ENCODE data around the gene RACGAP1.
"Not testable (repeated sequence)": the region's sequence is repeated elsewhere in the genome, so short reads cannot be mapped to it uniquely, and the experiment has no call there.

Gene RACGAP1

GRCh38 chr12:50055831-50056638, 30.7 kb upstream of the RACGAP1 start:
- peak; percentile 73 for DNase-seq

GRCh38 chr12:50053583-50053982, 28.3 kb upstream of the RACGAP1 start:
- DNase-seq = no peak

- DNase-seq = no peak
These were observed 27.7 kb upstream of the RACGAP1 start for GRCh38 chr12:50052964-50053363.

GRCh38 chr12:50052544-50052943, 27.2 kb upstream of the RACGAP1 start:
- no peak for DNase-seq

- DNase-seq = no peak
These were observed 26.0 kb upstream of the RACGAP1 start for GRCh38 chr12:50051101-50051806.

GRCh38 chr12:50050410-50051098, 25.3 kb upstream of the RACGAP1 start:
- DNase-seq = no peak

GRCh38 chr12:50050119-50050385, 24.8 kb upstream of the RACGAP1 start:
- DNase-seq = no peak

- DNase-seq = no peak
These were observed 24.2 kb upstream of the RACGAP1 start for GRCh38 chr12:50049254-50050118.

- DNase-seq = no peak
These were observed 22.5 kb upstream of the RACGAP1 start for GRCh38 chr12:50047693-50048250.

- no peak for DNase-seq
These were observed 18.6 kb upstream of the RACGAP1 start for GRCh38 chr12:50043854-50044253.

GRCh38 chr12:50043308-50043707, 18.0 kb upstream of the RACGAP1 start:
- no peak for DNase-seq

GRCh38 chr12:50042693-50043092, 17.4 kb upstream of the RACGAP1 start:
- no peak for DNase-seq

GRCh38 chr12:50041962-50042361, 16.7 kb upstream of the RACGAP1 start:
- DNase-seq = no peak

GRCh38 chr12:50041062-50041860, 16.0 kb upstream of the RACGAP1 start:
- no peak for DNase-seq

GRCh38 chr12:50040657-50041056, 15.4 kb upstream of the RACGAP1 start:
- no peak for DNase-seq

- peak; percentile 91 for DNase-seq
These were observed 14.0 kb upstream of the RACGAP1 start for GRCh38 chr12:50039151-50039835.

- no peak for DNase-seq
These were observed 13.0 kb upstream of the RACGAP1 start for GRCh38 chr12:50038336-50038735.

GRCh38 chr12:50032854-50033581, 7.7 kb upstream of the RACGAP1 start:
- no peak for DNase-seq

- no peak for DNase-seq
These were observed 7.2 kb upstream of the RACGAP1 start for GRCh38 chr12:50032515-50032853.

GRCh38 chr12:50030449-50030848, 5.2 kb upstream of the RACGAP1 start:
- DNase-seq = not testable (repeated sequence)

GRCh38 chr12:50026691-50027090, 1.4 kb upstream of the RACGAP1 start:
- DNase-seq = no peak

Data from activated CD4-positive, alpha-beta T cell treated with anti-CD3 and anti-CD28 coated beads, Interleukin-2, Interleukin-6, amounts not matched to agents 100 ng/mL and 50 ng/mL, durations not matched to agents 16 hours and 8 hours (primary cell).